Natural killer cell (primary cell): ENCODE measurements around the gene GYS1. TPM values are rescaled to one million over a fixed set of nuclear protein-coding genes. Genes with fewer than 3 reads are reported as not detected.

ENCODE experiments used
- ATAC-seq, 3 donors: fragments of 150-1000 bp in 2 of 3; fragments of 200-7000 bp in 1 of 3; cut with Tn5 transposase; 1 replicate in 1 of 3; 2 replicates in 2 of 3; pipeline ENCODE4 v1.10.0; 2021; ENCODE audit warnings: mild to moderate bottlenecking in 2 of 3, moderate library complexity in 2 of 3
- DNase-seq, 2 donors: peaks; one replicate each; pipeline versions ENCODE4 v3.0.0 to v3.0.0-alpha.2; 2013 to 2021; ENCODE audit warnings: mixed read lengths in 1 of 2
- H3K27ac ChIP-seq: one replicate; pipeline ENCODE4 v1.5.1; 2013; ENCODE audit warnings: mild to moderate bottlenecking, low read length
- H3K27me3 ChIP-seq: one replicate; pipeline ENCODE4 v1.6.1; 2013; ENCODE audit warnings: low read length; ENCODE audit not compliant: control insufficient read depth, insufficient read depth
- H3K36me3 ChIP-seq: one replicate; pipeline ENCODE4 v1.6.1; 2013; ENCODE audit warnings: low read length; ENCODE audit not compliant: control insufficient read depth, insufficient read depth
- H3K4me1 ChIP-seq: one replicate; pipeline ENCODE4 v1.6.1; 2013; ENCODE audit warnings: low read length; ENCODE audit not compliant: control insufficient read depth, insufficient read depth
- H3K4me3 ChIP-seq: one replicate; pipeline ENCODE4 v1.5.1; 2013; ENCODE audit warnings: low read length
- H3K9me3 ChIP-seq: one replicate; pipeline ENCODE4 v1.6.1; 2013; ENCODE audit warnings: low read length; ENCODE audit not compliant: control insufficient read depth, insufficient read depth
- H3K27ac Mint-ChIP-seq, 2 donors: one replicate each; pipeline ENCODE4 v1.8.0; 2022; ENCODE audit warnings: mild to moderate bottlenecking in 2 of 2, mixed read lengths in 2 of 2, moderate library complexity in 1 of 2
- H3K27me3 Mint-ChIP-seq, 2 donors: one replicate each; pipeline ENCODE4 v1.8.0; 2022; ENCODE audit warnings: low read depth in 2 of 2, mixed read lengths in 2 of 2
- H3K36me3 Mint-ChIP-seq: one replicate; pipeline ENCODE4 v1.8.0; 2022; ENCODE audit warnings: mixed read lengths
- H3K4me1 Mint-ChIP-seq, 2 donors: one replicate each; pipeline ENCODE4 v1.8.0; 2022; ENCODE audit warnings: mixed read lengths in 2 of 2
- H3K4me3 Mint-ChIP-seq: one replicate; pipeline ENCODE4 v1.8.0; 2022; ENCODE audit warnings: mild to moderate bottlenecking, moderate library complexity, mixed read lengths
- H3K9me3 Mint-ChIP-seq, 2 donors: one replicate each; pipeline ENCODE4 v1.8.0; 2022; ENCODE audit warnings: mixed read lengths in 2 of 2
- WGBS: methylation state at CpG from one replicate; pipeline ENCODE4 v1.1.7; 2013; ENCODE audit warnings: missing lambda C conversion rate; ENCODE audit not compliant: insufficient coverage; 5-methylcytosine and 5-hydroxymethylcytosine counted together
- intact Hi-C: fragments of 100-400 bp; cut with micrococcal nuclease; formaldehyde crosslinking; loops from one replicate; pipeline ENCODE4 v1.14.2; 2022
- total RNA-seq, 4 donors: library from RNA; stranded (reverse); fragments of 120-200 nt in 1 of 4; gene quantifications; one replicate each; pipeline versions ENCODE4 v1.2.3 to v1.2.4, GENCODE V29; 2013 to 2022
- TF ChIP-seq, protein P1 (sequence below): fragments of 200-600 bp; IDR thresholded peaks from one replicate; pipeline ENCODE4 v1.8.0; 2022; ENCODE audit warnings: antibody characterized with exemption

The GYS1 gene
- total RNA-seq, 3 donors from 2014 or later (not counting 1 experiment from before 2014, with no cell fraction given): 31.6 to 34.5 (median 34.4) TPM

DNA sequence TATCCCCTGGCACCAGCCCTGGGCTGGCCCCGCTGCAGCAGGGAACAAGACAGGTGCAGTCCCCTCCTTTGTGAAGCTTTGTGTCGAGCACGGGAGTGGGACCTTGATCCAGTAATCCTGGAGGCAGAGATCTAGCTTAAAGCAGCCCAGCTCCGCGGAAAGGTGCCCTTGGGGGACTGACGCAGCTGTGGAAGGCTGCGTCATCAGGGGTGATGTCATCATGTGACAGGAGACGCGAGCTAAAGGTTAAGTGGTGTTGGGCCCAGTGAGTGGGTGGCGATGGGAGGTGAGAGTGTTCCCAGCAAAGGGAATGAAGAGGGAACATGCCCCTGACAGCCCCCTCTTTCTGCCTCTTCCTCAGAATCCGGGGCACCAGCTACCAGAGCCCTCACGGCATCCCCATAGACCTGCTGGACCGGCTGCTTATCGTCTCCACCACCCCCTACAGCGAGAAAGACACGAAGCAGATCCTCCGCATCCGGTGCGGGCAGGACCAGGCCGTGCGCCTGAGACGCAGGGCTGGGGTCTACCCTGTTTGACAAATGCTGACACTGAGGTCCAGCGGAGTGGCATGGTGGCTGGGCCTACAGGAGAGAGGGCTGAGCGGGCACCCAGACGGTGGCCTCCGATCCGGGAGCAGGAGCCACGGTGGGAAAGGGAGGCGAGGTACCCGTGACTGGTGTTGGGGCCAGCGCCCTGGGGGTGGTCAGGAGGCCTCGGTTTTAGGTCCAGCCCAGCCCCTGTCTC is 21.2 kb upstream of the GYS1 start:
- no peak for DNase-seq
- no peaks in the 10 kb centered on the region for H3K9me3 Mint-ChIP-seq
- H3K4me1 Mint-ChIP-seq: peaks cover 9 to 23% of the 10 kb centered on the region in 2 donors
- Histone ChIP-seq H3K4me3 (no peak overlapping the region), H3K9me3 (no peaks in the 10 kb centered on the region), H3K4me1 (peaks cover 19% of the 10 kb centered on the region), H3K27me3 (peaks cover 3% of the 10 kb centered on the region), H3K27ac (no peak overlapping the region), H3K36me3 (peaks cover 24% of the 10 kb centered on the region)
- intact Hi-C loops: no loop called here
- WGBS: 95% methylated on average over 32 of the region's 32 CpGs
- H3K27me3 Mint-ChIP-seq: peaks cover 0 to 3% of the 10 kb centered on the region in 2 donors
- no peak overlapping the region for H3K4me3 Mint-ChIP-seq
- no peak for ATAC-seq
- H3K36me3 Mint-ChIP-seq: no peaks in the 10 kb centered on the region
- TF ChIP-seq, protein P1, sequence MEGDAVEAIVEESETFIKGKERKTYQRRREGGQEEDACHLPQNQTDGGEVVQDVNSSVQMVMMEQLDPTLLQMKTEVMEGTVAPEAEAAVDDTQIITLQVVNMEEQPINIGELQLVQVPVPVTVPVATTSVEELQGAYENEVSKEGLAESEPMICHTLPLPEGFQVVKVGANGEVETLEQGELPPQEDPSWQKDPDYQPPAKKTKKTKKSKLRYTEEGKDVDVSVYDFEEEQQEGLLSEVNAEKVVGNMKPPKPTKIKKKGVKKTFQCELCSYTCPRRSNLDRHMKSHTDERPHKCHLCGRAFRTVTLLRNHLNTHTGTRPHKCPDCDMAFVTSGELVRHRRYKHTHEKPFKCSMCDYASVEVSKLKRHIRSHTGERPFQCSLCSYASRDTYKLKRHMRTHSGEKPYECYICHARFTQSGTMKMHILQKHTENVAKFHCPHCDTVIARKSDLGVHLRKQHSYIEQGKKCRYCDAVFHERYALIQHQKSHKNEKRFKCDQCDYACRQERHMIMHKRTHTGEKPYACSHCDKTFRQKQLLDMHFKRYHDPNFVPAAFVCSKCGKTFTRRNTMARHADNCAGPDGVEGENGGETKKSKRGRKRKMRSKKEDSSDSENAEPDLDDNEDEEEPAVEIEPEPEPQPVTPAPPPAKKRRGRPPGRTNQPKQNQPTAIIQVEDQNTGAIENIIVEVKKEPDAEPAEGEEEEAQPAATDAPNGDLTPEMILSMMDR: no peak
- no peak overlapping the region for H3K27ac Mint-ChIP-seq

DNA sequence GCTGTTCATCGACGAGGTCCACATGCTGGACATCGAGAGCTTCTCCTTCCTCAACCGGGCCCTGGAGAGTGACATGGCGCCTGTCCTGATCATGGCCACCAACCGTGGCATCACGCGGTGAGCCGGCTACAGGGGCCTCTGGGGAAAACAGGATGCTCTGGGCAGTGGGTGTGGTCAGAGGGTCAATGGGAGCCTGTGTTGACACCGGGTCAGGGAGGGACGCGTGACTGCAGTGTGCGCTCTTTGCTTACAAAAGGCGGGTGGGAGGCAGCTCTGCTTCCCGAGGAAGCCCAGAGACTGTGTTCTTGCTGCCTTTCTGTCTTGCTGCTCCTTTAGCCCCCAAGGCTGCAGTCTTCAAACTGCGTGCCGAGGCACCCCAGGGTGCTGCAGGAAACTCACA is 18.1 kb upstream of the GYS1 start:
- intact Hi-C loops: no loop called here
- ATAC-seq (no peak), DNase-seq (no peak)
- no peak overlapping the region for H3K4me3 ChIP-seq
- TF ChIP-seq, protein P1: no peak
- Mint-ChIP-seq H3K4me3 (no peak overlapping the region), H3K4me1 (no peaks in the 10 kb centered on the region), H3K36me3 (no peaks in the 10 kb centered on the region), H3K9me3 (no peaks in the 10 kb centered on the region), H3K27ac (no peak overlapping the region), H3K27me3 (no peaks in the 10 kb centered on the region)
- H3K27me3 ChIP-seq: no peaks in the 10 kb centered on the region
- H3K27ac ChIP-seq: no peak overlapping the region
- H3K4me1 ChIP-seq: no peaks in the 10 kb centered on the region
- 89% methylated on average over 17 of the region's 17 CpGs for WGBS
- no peaks in the 10 kb centered on the region for H3K9me3 ChIP-seq
- H3K36me3 ChIP-seq: peaks cover 36% of the 10 kb centered on the region

DNA sequence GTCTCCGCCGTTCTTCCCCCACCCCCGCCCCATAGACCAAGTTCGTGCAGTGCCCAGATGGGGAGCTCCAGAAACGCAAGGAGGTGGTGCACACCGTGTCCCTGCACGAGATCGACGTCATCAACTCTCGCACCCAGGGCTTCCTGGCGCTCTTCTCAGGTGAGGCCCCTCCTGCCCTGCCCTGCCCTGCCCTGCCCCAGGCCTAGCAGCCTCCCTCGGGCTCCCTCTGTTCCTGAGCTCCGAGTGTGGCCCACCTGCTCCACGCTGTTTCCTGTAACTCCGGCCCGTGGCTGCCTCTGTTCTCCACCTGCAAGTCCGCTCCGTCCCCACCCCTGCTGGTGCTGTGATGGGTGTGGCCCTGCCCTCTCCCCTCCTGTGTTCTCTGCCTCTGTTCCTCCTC is 17.3 kb upstream of the GYS1 start:
- no peaks in the 10 kb centered on the region for H3K36me3 Mint-ChIP-seq
- DNase-seq: no peak
- Histone ChIP-seq H3K4me3 (no peak overlapping the region), H3K27me3 (no peaks in the 10 kb centered on the region), H3K27ac (no peak overlapping the region), H3K4me1 (no peaks in the 10 kb centered on the region), H3K9me3 (no peaks in the 10 kb centered on the region), H3K36me3 (peaks cover 41% of the 10 kb centered on the region)
- no peak overlapping the region for H3K27ac Mint-ChIP-seq
- no peaks in the 10 kb centered on the region for H3K4me1 Mint-ChIP-seq
- ATAC-seq: no peak
- H3K27me3 Mint-ChIP-seq: no peaks in the 10 kb centered on the region
- intact Hi-C loops: no loop called here
- no peak overlapping the region for H3K4me3 Mint-ChIP-seq
- TF ChIP-seq, protein P1: no peak
- H3K9me3 Mint-ChIP-seq: no peaks in the 10 kb centered on the region
- WGBS: 92% methylated on average over 18 of the region's 18 CpGs

DNA sequence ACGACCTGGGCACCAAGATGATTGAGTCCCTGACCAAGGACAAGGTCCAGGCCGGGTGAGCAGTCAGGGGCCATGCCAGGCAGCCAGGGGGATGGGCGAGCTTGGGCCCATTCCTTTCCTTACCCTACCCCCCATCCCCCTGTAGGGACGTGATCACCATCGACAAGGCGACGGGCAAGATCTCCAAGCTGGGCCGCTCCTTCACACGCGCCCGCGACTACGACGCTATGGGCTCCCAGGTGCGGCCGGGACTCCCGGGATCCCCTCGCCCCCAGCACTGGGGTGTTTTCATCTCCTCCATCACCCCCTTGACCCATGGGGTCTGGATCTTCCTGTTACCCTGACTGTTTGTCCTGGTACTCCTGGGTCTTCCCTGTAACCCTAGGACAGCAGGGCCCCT is 16.7 kb upstream of the GYS1 start:
- Histone ChIP-seq H3K9me3 (no peaks in the 10 kb centered on the region), H3K4me1 (no peaks in the 10 kb centered on the region), H3K36me3 (peaks cover 45% of the 10 kb centered on the region), H3K27me3 (no peaks in the 10 kb centered on the region), H3K4me3 (no peak overlapping the region), H3K27ac (no peak overlapping the region)
- Mint-ChIP-seq H3K9me3 (no peaks in the 10 kb centered on the region), H3K27ac (no peak overlapping the region), H3K36me3 (no peaks in the 10 kb centered on the region), H3K4me3 (no peak overlapping the region), H3K4me1 (no peaks in the 10 kb centered on the region), H3K27me3 (no peaks in the 10 kb centered on the region)
- intact Hi-C loops: no loop called here
- DNase-seq (no peak), ATAC-seq (no peak)
- TF ChIP-seq, protein P1: no peak
- 95% methylated on average over 18 of the region's 18 CpGs for WGBS
